Sigmoid colon (tissue), 4 donors: ENCODE measurements around the gene LRRFIP2.
"Not testable (repeated sequence)": the region's sequence is repeated elsewhere in the genome, so short reads cannot be mapped to it uniquely, and the experiment has no call there.

Source experiments
- EP300 ChIP-seq, 4 donors: sonication (generic); formaldehyde crosslinking; IDR thresholded peaks; one replicate each; pipeline ENCODE4 v1.6.1; 2017; ENCODE audit warnings: antibody characterized with exemption in 4 of 4
- POLR2A ChIP-seq, 2 donors: fragments of 450-650 bp; IDR thresholded peaks; one replicate each; pipeline ENCODE4 v1.6.1; 2016; ENCODE audit warnings: antibody characterized with exemption in 2 of 2, mild to moderate bottlenecking in 2 of 2, moderate library complexity in 2 of 2
- TF ChIP-seq, protein P1 (sequence below), 4 experiments: fragments of 450-650 bp in 3 of 4; fragments of 200-600 bp in 1 of 4; IDR thresholded peaks; one replicate each; pipeline ENCODE4 v1.5.1; 2016 to 2019; ENCODE audit warnings: antibody characterized with exemption in 4 of 4, mild to moderate bottlenecking in 3 of 4, moderate library complexity in 2 of 4

- not testable (repeated sequence) for TF ChIP-seq POLR2A, EP300 (IDR thresholded peaks at IDR 0.05)
- TF ChIP-seq, protein P1, sequence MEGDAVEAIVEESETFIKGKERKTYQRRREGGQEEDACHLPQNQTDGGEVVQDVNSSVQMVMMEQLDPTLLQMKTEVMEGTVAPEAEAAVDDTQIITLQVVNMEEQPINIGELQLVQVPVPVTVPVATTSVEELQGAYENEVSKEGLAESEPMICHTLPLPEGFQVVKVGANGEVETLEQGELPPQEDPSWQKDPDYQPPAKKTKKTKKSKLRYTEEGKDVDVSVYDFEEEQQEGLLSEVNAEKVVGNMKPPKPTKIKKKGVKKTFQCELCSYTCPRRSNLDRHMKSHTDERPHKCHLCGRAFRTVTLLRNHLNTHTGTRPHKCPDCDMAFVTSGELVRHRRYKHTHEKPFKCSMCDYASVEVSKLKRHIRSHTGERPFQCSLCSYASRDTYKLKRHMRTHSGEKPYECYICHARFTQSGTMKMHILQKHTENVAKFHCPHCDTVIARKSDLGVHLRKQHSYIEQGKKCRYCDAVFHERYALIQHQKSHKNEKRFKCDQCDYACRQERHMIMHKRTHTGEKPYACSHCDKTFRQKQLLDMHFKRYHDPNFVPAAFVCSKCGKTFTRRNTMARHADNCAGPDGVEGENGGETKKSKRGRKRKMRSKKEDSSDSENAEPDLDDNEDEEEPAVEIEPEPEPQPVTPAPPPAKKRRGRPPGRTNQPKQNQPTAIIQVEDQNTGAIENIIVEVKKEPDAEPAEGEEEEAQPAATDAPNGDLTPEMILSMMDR (IDR thresholded peaks at IDR 0.05) = not testable (repeated sequence)
Observed at GRCh38 chr3:37208008-37208407, 33.6 kb upstream of the LRRFIP2 start.
